ENCODE results near the gene CA12. TPM values are rescaled to one million over a fixed set of nuclear protein-coding genes. Genes with fewer than 3 reads are reported as not detected.

The CA12 gene
- polyA plus RNA-seq, 4 donors, result 0.27 to 24.8 (median 1.8) TPM; not detected in 1

- Histone ChIP-seq H3K9me3 (ENCODE audit: control insufficient read depth in 2 of 2, insufficient read depth in 1 of 2, low read depth in 1 of 2, low read length in 1 of 2) (no peaks in the 10 kb centered on the region), H3K27ac (ENCODE audit: low read depth in 1 of 3, low read length in 2 of 3) (no peak overlapping the region), H3K4me1 (ENCODE audit: control insufficient read depth in 3 of 3, insufficient read depth in 2 of 3, low read depth in 1 of 3, low read length in 2 of 3) (no peaks in the 10 kb centered on the region), H3K36me3 (ENCODE audit: control insufficient read depth in 3 of 3, insufficient read depth in 2 of 3, low read depth in 1 of 3, low read length in 3 of 3) (peaks cover 0 to 25% (median 10%) of the 10 kb centered on the region in 3 donors), H3K27me3 (ENCODE audit: control insufficient read depth in 3 of 3, insufficient read depth in 3 of 3, low read length in 3 of 3) (no peaks in the 10 kb centered on the region), H3K4me3 (ENCODE audit: low read depth in 1 of 3, low read length in 3 of 3) (no peak overlapping the region)
- 95 to 97% (median 96%) methylated on average over 5 of the region's 5 CpGs for WGBS, 3 donors
- DNase-seq (no peak), FAIRE-seq (no peak)
Observed at GRCh38 chr15:63305260-63305659, 76.4 kb downstream of the CA12 start.

- Histone ChIP-seq H3K4me1 (ENCODE audit: control insufficient read depth in 3 of 3, insufficient read depth in 2 of 3, low read depth in 1 of 3, low read length in 2 of 3) (no peaks in the 10 kb centered on the region), H3K27me3 (ENCODE audit: control insufficient read depth in 3 of 3, insufficient read depth in 3 of 3, low read length in 3 of 3) (no peaks in the 10 kb centered on the region), H3K9me3 (ENCODE audit: control insufficient read depth in 2 of 2, insufficient read depth in 1 of 2, low read depth in 1 of 2, low read length in 1 of 2) (no peaks in the 10 kb centered on the region), H3K36me3 (ENCODE audit: control insufficient read depth in 3 of 3, insufficient read depth in 2 of 3, low read depth in 1 of 3, low read length in 3 of 3) (peaks cover 0 to 31% (median 10%) of the 10 kb centered on the region in 3 donors), H3K27ac (ENCODE audit: low read depth in 1 of 3, low read length in 2 of 3) (no peak overlapping the region), H3K4me3 (ENCODE audit: low read depth in 1 of 3, low read length in 3 of 3) (no peak overlapping the region)
- no peak for FAIRE-seq
- DNase-seq, result no peak
- 91 to 100% (median 100%) methylated on average over 1 of the region's 1 CpG for WGBS, 3 donors
Observed at GRCh38 chr15:63301088-63301487, 80.6 kb downstream of the CA12 start.

- Histone ChIP-seq H3K9me3 (ENCODE audit: control insufficient read depth in 2 of 2, insufficient read depth in 1 of 2, low read depth in 1 of 2, low read length in 1 of 2) (no peaks in the 10 kb centered on the region), H3K4me1 (ENCODE audit: control insufficient read depth in 3 of 3, insufficient read depth in 2 of 3, low read depth in 1 of 3, low read length in 2 of 3) (no peaks in the 10 kb centered on the region), H3K27ac (ENCODE audit: low read depth in 1 of 3, low read length in 2 of 3) (no peak overlapping the region), H3K4me3 (ENCODE audit: low read depth in 1 of 3, low read length in 3 of 3) (no peak overlapping the region), H3K27me3 (ENCODE audit: control insufficient read depth in 3 of 3, insufficient read depth in 3 of 3, low read length in 3 of 3) (no peaks in the 10 kb centered on the region), H3K36me3 (ENCODE audit: control insufficient read depth in 3 of 3, insufficient read depth in 2 of 3, low read depth in 1 of 3, low read length in 3 of 3) (peaks cover 0 to 30% (median 7%) of the 10 kb centered on the region in 3 donors)
- DNase-seq (no peak), FAIRE-seq (no peak)
- WGBS, 3 donors, result 90 to 93% (median 91%) methylated on average over 7 of the region's 7 CpGs
Observed at GRCh38 chr15:63299943-63300575, 81.6 kb downstream of the CA12 start.

- Histone ChIP-seq H3K27ac (ENCODE audit: low read depth in 1 of 3, low read length in 2 of 3) (no peak overlapping the region), H3K36me3 (ENCODE audit: control insufficient read depth in 3 of 3, insufficient read depth in 2 of 3, low read depth in 1 of 3, low read length in 3 of 3) (peaks cover 0 to 16% (median 0%) of the 10 kb centered on the region in 3 donors), H3K4me1 (ENCODE audit: control insufficient read depth in 3 of 3, insufficient read depth in 2 of 3, low read depth in 1 of 3, low read length in 2 of 3) (peaks cover 0 to 3% (median 0%) of the 10 kb centered on the region in 3 donors), H3K9me3 (ENCODE audit: control insufficient read depth in 2 of 2, insufficient read depth in 1 of 2, low read depth in 1 of 2, low read length in 1 of 2) (no peaks in the 10 kb centered on the region), H3K27me3 (ENCODE audit: control insufficient read depth in 3 of 3, insufficient read depth in 3 of 3, low read length in 3 of 3) (no peaks in the 10 kb centered on the region), H3K4me3 (ENCODE audit: low read depth in 1 of 3, low read length in 3 of 3) (no peak overlapping the region)
- no peak for FAIRE-seq
- 61 to 68% (median 64%) methylated on average over 6 of the region's 6 CpGs for WGBS, 3 donors
- peak in 1 of 2 donors; percentile 17 for DNase-seq
Observed at GRCh38 chr15:63296195-63296594, 85.5 kb downstream of the CA12 start.

- Histone ChIP-seq H3K27ac (ENCODE audit: low read depth in 1 of 3, low read length in 2 of 3) (no peak overlapping the region), H3K4me1 (ENCODE audit: control insufficient read depth in 3 of 3, insufficient read depth in 2 of 3, low read depth in 1 of 3, low read length in 2 of 3) (peaks cover 0 to 3% (median 0%) of the 10 kb centered on the region in 3 donors), H3K4me3 (ENCODE audit: low read depth in 1 of 3, low read length in 3 of 3) (no peak overlapping the region), H3K27me3 (ENCODE audit: control insufficient read depth in 3 of 3, insufficient read depth in 3 of 3, low read length in 3 of 3) (no peaks in the 10 kb centered on the region), H3K36me3 (ENCODE audit: control insufficient read depth in 3 of 3, insufficient read depth in 2 of 3, low read depth in 1 of 3, low read length in 3 of 3) (peaks cover 0 to 16% (median 0%) of the 10 kb centered on the region in 3 donors), H3K9me3 (ENCODE audit: control insufficient read depth in 2 of 2, insufficient read depth in 1 of 2, low read depth in 1 of 2, low read length in 1 of 2) (no peaks in the 10 kb centered on the region)
- no peak for DNase-seq
- no peak for FAIRE-seq
Observed at GRCh38 chr15:63295341-63295740, 86.3 kb downstream of the CA12 start.

GRCh38 chr15:63294359-63294758 lies 87.3 kb downstream of the CA12 start:
- Histone ChIP-seq H3K9me3 (ENCODE audit: control insufficient read depth in 2 of 2, insufficient read depth in 1 of 2, low read depth in 1 of 2, low read length in 1 of 2) (no peaks in the 10 kb centered on the region), H3K4me3 (ENCODE audit: low read depth in 1 of 3, low read length in 3 of 3) (no peak overlapping the region), H3K4me1 (ENCODE audit: control insufficient read depth in 3 of 3, insufficient read depth in 2 of 3, low read depth in 1 of 3, low read length in 2 of 3) (peaks cover 0 to 3% (median 0%) of the 10 kb centered on the region in 3 donors), H3K27ac (ENCODE audit: low read depth in 1 of 3, low read length in 2 of 3) (no peak overlapping the region), H3K36me3 (ENCODE audit: control insufficient read depth in 3 of 3, insufficient read depth in 2 of 3, low read depth in 1 of 3, low read length in 3 of 3) (peaks cover 0 to 19% (median 0%) of the 10 kb centered on the region in 3 donors), H3K27me3 (ENCODE audit: control insufficient read depth in 3 of 3, insufficient read depth in 3 of 3, low read length in 3 of 3) (no peaks in the 10 kb centered on the region)
- FAIRE-seq (no peak), DNase-seq (no peak)
- 91 to 98% (median 97%) methylated on average over 3 of the region's 3 CpGs for WGBS, 3 donors

GRCh38 chr15:63292771-63293170 lies 88.9 kb downstream of the CA12 start:
- WGBS, 3 donors, result 92 to 93% (median 93%) methylated on average over 5 of the region's 5 CpGs
- no peaks in the 10 kb centered on the region for H3K27me3 ChIP-seq (ENCODE audit: control insufficient read depth in 3 of 3, insufficient read depth in 3 of 3, low read length in 3 of 3)
- H3K4me1 ChIP-seq (ENCODE audit: control insufficient read depth in 3 of 3, insufficient read depth in 2 of 3, low read depth in 1 of 3, low read length in 2 of 3), result peaks cover 0 to 3% (median 0%) of the 10 kb centered on the region in 3 donors
- no peaks in the 10 kb centered on the region for H3K9me3 ChIP-seq (ENCODE audit: control insufficient read depth in 2 of 2, insufficient read depth in 1 of 2, low read depth in 1 of 2, low read length in 1 of 2)
- no peak for FAIRE-seq
- DNase-seq, result no peak
- no peak overlapping the region for H3K4me3 ChIP-seq (ENCODE audit: low read depth in 1 of 3, low read length in 3 of 3)
- H3K36me3 ChIP-seq (ENCODE audit: control insufficient read depth in 3 of 3, insufficient read depth in 2 of 3, low read depth in 1 of 3, low read length in 3 of 3), result peaks cover 0 to 13% (median 0%) of the 10 kb centered on the region in 3 donors
- no peak overlapping the region for H3K27ac ChIP-seq (ENCODE audit: low read depth in 1 of 3, low read length in 2 of 3)

- no peaks in the 10 kb centered on the region for H3K27me3 ChIP-seq (ENCODE audit: control insufficient read depth in 3 of 3, insufficient read depth in 3 of 3, low read length in 3 of 3)
- no peak for DNase-seq
- H3K36me3 ChIP-seq (ENCODE audit: control insufficient read depth in 3 of 3, insufficient read depth in 2 of 3, low read depth in 1 of 3, low read length in 3 of 3), result peaks cover 0 to 11% (median 0%) of the 10 kb centered on the region in 3 donors
- WGBS, 3 donors, result 82 to 93% (median 86%) methylated on average over 3 of the region's 3 CpGs
- H3K4me1 ChIP-seq (ENCODE audit: control insufficient read depth in 3 of 3, insufficient read depth in 2 of 3, low read depth in 1 of 3, low read length in 2 of 3), result peaks cover 0 to 3% (median 0%) of the 10 kb centered on the region in 3 donors
- no peak overlapping the region for H3K27ac ChIP-seq (ENCODE audit: low read depth in 1 of 3, low read length in 2 of 3)
- no peak overlapping the region for H3K4me3 ChIP-seq (ENCODE audit: low read depth in 1 of 3, low read length in 3 of 3)
- no peaks in the 10 kb centered on the region for H3K9me3 ChIP-seq (ENCODE audit: control insufficient read depth in 2 of 2, insufficient read depth in 1 of 2, low read depth in 1 of 2, low read length in 1 of 2)
- FAIRE-seq, result no peak
Observed at GRCh38 chr15:63292241-63292640, 89.4 kb downstream of the CA12 start.

GRCh38 chr15:63291507-63291906 lies 90.1 kb downstream of the CA12 start:
- no peak overlapping the region for H3K27ac ChIP-seq (ENCODE audit: low read depth in 1 of 3, low read length in 2 of 3)
- peaks cover 0 to 10% (median 2%) of the 10 kb centered on the region in 3 donors for H3K36me3 ChIP-seq (ENCODE audit: control insufficient read depth in 3 of 3, insufficient read depth in 2 of 3, low read depth in 1 of 3, low read length in 3 of 3)
- DNase-seq (peak in 1 of 2 donors; percentile 54), FAIRE-seq (no peak)
- H3K9me3 ChIP-seq (ENCODE audit: control insufficient read depth in 2 of 2, insufficient read depth in 1 of 2, low read depth in 1 of 2, low read length in 1 of 2), result no peaks in the 10 kb centered on the region
- H3K27me3 ChIP-seq (ENCODE audit: control insufficient read depth in 3 of 3, insufficient read depth in 3 of 3, low read length in 3 of 3), result no peaks in the 10 kb centered on the region
- H3K4me3 ChIP-seq (ENCODE audit: low read depth in 1 of 3, low read length in 3 of 3), result no peak overlapping the region
- peaks cover 0 to 3% (median 0%) of the 10 kb centered on the region in 3 donors for H3K4me1 ChIP-seq (ENCODE audit: control insufficient read depth in 3 of 3, insufficient read depth in 2 of 3, low read depth in 1 of 3, low read length in 2 of 3)
